Fibroblast of villous mesenchyme (primary cell): Measurements from ENCODE around the gene PPM1F. TPM values are rescaled to one million over a fixed set of nuclear protein-coding genes. Genes with fewer than 3 reads are reported as not detected.

Source experiments
- DNase-seq: peaks from one replicate; pipeline ENCODE4 v3.0.0-alpha.2; 2010; ENCODE audit warnings: low read depth
- H3K4me3 ChIP-seq: 2 replicates; pipeline ENCODE4 v1.5.1; 2011; ENCODE audit warnings: low read depth, mild to moderate bottlenecking, low read length
- total RNA-seq: library from RNA; depleted of rRNA; stranded (reverse); fragments of >200 nt; gene quantifications from 2 replicates; pipeline ENCODE4 v1.2.3, GENCODE V29; 2012
- TF ChIP-seq, protein P1 (sequence below): IDR thresholded peaks from 2 replicates; pipeline ENCODE4 v1.5.1; 2012; ENCODE audit warnings: low read depth, mild to moderate bottlenecking, low read length; ENCODE audit not compliant: insufficient read depth

PPM1F gene
- total RNA-seq, 1 donor = 36.7 TPM

DNA sequence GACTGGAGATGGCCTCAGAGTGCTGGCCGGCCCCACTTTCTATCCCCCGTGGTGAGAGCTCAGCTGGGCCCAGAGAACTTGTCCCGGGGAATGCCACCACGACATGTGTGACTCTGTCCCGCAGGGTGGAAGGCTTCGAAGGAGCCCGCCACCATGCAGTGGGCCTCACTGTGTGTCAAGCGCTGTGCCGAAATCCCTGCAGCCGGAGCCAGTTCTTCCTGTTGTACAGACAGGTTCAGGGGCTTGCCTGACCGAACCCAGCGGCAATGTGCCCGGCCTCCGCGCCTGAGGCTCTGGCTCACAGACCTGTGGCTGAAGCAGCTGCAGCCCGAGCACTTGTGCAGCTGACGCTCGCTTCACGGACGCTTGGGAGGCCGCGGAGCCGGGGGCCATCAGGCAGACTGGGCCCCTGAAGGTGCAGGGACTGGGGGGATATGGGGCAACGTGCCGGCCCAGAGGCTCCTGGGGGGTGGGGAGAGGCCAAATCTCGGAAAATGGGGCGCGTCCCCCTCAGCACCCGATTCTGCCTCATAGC is 650 bp downstream of the PPM1F start:
- DNase-seq = peak; percentile 56
- TF ChIP-seq, protein P1, sequence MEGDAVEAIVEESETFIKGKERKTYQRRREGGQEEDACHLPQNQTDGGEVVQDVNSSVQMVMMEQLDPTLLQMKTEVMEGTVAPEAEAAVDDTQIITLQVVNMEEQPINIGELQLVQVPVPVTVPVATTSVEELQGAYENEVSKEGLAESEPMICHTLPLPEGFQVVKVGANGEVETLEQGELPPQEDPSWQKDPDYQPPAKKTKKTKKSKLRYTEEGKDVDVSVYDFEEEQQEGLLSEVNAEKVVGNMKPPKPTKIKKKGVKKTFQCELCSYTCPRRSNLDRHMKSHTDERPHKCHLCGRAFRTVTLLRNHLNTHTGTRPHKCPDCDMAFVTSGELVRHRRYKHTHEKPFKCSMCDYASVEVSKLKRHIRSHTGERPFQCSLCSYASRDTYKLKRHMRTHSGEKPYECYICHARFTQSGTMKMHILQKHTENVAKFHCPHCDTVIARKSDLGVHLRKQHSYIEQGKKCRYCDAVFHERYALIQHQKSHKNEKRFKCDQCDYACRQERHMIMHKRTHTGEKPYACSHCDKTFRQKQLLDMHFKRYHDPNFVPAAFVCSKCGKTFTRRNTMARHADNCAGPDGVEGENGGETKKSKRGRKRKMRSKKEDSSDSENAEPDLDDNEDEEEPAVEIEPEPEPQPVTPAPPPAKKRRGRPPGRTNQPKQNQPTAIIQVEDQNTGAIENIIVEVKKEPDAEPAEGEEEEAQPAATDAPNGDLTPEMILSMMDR = peak; percentile 1
- H3K4me3 ChIP-seq = peak overlapping the region; percentile 72

DNA sequence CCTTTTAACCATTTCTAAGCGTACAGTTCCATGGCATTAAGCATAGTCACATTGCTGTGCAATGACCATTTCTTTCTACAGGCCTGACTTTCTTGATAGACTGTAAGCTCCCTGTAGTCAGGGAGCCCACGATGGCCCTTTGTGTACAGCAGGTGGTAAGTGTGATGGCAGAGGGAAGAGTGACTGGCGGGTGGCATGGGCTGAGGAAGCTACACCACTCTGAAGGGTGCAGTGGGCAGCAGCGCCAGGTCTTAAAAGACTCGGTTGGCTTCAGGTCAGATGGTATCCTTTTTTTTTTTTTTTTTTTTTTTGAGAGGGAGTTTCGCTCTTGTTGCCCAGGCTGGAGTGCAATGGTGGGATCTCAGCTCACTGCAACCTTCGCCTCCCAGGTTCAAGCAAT is 1.6 kb downstream of the PPM1F start:
- H3K4me3 ChIP-seq = no peak overlapping the region
- no peak for DNase-seq
- TF ChIP-seq, protein P1 = no peak

DNA sequence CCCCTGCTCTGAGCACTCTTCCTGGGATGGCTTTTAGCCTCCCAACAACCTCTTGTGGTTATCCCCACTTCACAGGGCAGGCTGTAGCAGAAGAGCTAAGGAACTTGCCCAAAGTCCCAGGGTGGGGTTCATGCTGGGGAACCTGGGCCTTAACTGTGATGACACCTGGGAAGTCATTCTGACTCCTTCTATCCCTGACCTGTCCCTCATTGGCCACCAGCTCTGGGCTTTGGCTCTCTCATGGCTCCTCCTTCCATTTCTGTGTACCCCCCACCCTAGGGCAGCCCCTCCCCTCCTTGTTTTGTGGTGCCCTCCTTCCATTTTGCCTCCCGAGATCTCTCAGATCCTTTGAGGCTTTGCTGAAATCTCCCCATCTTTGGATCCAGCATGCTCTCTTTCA is 2.7 kb downstream of the PPM1F start:
- no peak for DNase-seq
- TF ChIP-seq, protein P1 = no peak
- H3K4me3 ChIP-seq = no peak overlapping the region

DNA sequence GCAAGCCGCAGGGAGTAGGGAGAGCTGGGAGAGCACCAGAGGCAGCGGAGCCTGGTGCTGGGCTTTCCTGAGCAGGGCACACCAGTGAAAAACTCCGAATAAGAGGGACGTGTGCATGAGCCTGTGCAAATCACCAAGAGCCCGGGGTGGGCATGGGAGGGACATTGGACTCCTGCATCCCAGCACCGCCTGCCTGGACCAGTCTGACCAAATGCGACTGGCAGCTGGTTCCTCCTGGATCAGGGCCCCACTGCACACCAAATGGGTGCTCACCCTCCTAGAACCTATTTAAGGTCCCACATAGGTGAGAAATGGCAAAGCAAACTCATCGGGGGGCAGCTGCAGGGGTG is 3.1 kb downstream of the PPM1F start:
- TF ChIP-seq, protein P1 = no peak
- no peak overlapping the region for H3K4me3 ChIP-seq

DNA sequence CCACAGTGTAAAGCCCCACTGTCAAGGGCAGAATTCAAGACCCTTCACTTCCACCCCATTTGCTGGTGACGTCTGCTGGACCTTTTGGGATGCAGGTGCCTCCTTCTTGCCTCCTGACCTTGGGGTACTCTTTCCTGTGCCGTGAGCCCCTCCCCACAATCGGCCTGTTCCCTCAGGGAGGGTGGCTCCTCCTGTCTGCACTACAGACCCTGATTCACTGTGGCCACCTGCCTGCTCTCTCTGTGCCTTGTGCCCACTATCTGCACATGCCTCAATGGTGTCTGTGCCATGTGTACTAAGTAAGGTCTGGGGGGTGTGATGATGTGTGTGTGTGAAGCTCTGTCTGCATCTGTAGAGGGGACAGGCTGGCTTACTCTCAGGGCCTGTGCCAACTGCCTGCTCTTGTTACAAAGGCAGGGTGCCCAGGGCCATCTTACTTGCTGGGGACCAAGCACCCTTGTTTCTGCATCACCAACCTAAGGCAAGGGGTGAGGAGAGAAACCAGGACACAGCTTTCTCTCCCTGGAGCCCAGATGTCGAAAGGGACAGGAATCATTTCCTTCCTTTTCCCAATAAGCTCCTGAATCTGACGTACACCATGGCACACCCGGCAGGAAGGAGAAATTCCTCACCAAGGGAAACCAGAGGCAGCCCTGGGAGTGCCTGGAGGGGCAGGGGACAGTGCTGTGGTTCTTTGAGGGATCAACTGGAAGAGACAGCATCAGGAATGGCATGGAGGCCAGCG is 3.7 kb downstream of the PPM1F start:
- H3K4me3 ChIP-seq = no peak overlapping the region
- TF ChIP-seq, protein P1 = no peak
- no peak for DNase-seq

More for the DNA sequence above, 3.1 kb downstream of the PPM1F start:
- DNase-seq = no peak

DNA sequence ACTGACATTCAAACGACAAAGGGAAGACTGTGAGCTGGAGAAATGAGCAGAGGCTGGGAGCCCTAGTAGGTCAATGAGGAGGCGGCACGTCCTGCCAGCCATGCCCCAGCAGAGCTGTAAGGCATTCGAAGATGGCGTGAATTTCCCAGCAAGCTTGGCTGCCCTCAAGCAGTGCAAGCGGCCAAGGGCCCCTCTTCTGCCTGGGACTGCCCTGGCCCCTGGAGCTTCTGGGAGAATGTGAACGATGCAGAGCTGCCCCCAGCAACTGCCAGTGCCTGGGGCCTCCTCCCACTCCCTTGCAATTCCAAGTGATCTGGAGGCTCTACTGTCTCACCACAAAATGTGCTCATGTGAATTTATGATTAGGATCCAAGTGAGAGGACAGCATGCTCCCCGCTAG is 4.3 kb downstream of the PPM1F start:
- DNase-seq = no peak
- TF ChIP-seq, protein P1 = no peak

More for the DNA sequence above, 4.3 kb downstream of the PPM1F start:
- H3K4me3 ChIP-seq = no peak overlapping the region
